T-helper 9 cell (primary cell): ENCODE data around the gene GALNT5.
"Not testable (repeated sequence)": the region's sequence is repeated elsewhere in the genome, so short reads cannot be mapped to it uniquely, and the experiment has no call there.

Experiments used
- DNase-seq: peaks from one replicate; pipeline ENCODE4 v3.0.0-alpha.2; 2020

The GALNT5 gene

DNA sequence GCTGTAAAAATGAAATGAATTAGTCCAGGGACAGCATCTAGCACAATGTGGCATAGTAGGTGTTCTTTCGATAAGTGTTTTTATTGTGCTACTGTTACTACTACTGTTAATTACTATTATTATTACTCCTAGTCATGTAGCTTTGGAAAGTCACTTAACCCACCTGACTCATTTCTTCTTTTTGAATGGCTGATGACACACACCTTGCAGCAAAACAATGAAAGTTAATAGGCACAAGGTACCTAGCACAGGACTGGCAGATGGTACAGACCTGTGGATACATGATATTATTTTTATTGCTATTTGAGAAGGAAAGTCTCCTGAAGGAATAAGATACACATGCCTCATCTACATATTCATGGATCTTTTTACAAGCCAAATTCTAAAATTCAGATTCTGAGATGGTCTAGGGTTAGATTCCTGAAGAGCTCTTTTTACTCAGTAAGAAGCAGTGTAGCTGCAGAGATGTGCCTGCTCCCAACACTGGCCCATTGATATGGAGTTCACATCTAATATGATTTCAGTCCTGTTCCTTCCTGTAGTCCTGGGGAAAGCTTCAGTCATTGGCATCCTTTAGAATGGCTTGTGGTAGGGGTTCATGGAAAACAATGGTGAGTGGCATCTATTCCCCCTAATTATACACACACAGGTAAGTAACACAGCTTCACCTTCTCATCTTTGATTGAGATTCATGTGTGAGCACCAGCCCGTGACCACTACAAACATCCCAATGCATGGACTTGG lies 76.0 kb downstream of the GALNT5 start:
- DNase-seq: no peak

DNA sequence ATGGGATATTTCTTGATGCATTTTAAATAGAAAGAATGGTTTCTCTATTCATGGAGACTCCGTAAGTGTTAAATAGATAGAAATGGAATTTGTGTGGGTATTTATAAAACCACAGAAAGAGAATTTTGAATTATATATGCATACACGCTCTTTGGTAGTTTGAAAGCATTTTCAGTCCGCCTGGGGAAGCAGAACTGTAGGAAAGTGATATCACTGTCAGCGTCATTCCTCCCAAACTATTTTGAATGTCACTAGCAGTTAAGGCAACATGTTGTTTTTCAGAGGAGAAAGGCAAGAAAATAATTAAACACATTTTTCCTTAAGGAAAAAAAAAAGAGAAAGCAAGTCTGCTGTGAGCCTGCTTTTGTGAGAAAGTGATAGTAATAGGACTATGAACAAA lies 76.8 kb downstream of the GALNT5 start:
- no peak for DNase-seq

DNA sequence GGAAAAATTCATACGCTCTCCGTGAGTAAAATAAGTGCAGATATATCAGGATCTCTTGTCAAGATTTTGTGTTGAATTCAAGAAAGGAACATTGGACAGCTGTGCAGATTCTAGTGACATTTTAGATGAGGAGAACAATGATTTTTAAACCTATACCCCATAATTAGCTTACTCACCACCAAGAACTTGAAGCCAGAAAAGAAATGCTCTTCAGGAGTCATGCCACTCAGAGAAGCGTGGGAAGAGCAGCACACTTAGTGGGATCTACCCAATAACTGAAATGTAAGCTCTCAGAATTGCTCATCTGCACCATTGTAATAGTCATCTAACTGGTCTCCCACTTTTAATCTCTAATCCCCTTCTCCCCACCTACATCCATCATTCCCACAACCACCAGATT lies 77.3 kb downstream of the GALNT5 start:
- no peak for DNase-seq

DNA sequence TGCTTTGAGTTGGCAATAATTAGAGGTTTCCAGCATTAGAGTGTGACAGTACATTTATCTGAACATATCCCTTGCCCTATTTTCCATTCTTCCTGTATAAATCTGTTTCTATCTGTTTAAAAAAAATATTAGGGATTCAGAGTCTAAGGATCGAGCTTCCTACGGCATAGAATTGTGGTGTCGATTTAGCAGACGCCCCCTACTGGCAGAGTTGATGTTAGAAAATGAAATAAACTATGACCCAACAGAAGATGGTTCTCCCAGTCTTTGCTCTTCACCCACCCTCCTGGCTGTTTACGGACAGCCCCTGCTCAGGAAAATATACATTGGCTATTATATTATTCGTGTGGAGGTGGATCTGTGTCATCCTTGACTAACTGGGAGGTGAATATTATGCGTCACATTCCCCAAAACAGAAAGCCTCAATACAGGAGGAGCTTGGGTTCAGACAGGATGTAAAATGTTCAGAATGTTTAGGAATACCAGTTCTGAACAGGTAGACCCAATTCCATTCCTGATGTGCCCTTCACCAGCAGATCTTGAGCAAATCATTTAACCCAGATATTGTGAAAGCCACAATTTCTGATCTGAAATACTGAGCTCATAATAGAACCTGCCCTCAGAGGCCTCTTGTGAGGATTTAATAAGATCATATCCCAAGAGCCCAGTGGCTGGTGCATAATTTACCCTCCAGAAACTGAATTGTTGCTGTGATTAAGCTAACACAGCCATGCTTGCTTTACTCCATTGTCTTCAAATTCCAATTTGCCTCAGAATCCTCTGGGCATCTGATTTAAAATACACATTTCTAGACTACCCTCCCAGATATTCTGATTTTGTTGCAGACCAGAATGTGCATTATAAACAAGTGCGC lies 78.9 kb downstream of the GALNT5 start:
- DNase-seq: peak; percentile 43

DNA sequence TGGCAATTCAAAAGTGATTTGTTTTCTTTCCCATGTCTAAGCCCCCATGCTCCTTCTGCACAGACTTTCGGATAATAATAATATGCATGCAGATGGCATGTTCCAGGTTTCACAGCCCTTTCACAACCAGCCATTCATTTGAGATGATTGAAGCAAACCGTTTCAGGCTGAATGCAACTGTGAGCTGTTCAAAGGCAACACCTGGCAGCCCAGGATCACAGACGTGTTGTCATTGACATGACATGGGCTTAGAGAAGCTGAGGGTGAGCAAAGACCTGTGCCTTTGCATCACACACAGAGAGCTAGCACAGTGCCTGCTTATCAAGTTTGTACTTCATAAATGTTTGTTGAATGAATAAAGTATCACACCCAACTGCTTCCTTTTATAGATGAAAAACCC lies 80.5 kb downstream of the GALNT5 start:
- no peak for DNase-seq

DNA sequence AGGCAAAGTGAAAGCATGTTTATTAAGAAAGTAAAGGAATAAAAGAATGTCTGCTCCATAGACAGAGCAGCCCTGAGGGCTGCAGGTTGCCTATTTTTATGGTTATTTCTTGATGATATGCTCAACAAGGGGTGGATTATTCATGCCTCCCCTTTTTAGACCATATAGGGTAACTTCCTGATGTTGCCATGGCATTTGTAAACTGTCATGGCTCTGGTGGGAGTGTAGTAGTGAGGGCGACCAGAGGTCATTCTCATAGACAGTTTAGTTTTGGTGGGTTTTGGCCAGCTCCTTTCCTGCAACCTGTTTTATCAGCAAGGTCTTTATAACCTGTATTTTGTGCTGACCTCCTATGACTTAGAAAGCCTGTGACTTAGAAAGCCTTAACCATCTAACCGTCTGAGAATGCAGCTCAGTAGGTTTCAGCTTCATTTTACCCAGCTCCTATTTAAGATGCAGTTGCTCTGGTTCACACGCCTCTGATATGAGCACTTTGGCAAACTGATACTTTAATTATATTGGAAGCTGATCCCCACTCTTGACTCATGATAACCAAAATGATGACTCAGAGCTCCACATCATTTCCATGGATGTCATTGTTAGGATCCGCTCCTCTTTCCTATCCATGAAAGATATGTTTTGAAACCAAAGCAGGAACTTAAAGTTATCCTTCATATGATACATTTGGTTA lies 82.6 kb downstream of the GALNT5 start:
- DNase-seq: no peak

DNA sequence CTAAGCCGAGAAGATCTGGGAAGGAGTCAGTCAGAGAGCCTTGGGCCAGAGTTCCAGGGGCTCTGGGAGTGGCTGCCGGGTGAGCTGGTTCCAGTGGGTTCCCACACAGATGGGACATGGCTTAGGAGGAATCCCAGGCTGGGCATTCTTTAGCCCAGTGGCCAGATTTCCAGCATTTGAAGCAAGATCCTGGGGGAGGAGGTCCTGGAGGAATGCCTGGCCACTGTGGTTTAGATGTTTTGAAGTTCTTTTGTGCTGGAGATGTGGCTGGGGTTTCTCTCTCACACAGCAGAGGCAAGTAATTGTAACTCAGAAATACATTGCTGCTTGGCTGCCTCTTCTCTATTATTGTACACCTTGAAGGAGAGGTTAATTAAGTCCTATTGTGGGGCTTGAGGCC lies 83.9 kb downstream of the GALNT5 start:
- DNase-seq: not testable (repeated sequence)

DNA sequence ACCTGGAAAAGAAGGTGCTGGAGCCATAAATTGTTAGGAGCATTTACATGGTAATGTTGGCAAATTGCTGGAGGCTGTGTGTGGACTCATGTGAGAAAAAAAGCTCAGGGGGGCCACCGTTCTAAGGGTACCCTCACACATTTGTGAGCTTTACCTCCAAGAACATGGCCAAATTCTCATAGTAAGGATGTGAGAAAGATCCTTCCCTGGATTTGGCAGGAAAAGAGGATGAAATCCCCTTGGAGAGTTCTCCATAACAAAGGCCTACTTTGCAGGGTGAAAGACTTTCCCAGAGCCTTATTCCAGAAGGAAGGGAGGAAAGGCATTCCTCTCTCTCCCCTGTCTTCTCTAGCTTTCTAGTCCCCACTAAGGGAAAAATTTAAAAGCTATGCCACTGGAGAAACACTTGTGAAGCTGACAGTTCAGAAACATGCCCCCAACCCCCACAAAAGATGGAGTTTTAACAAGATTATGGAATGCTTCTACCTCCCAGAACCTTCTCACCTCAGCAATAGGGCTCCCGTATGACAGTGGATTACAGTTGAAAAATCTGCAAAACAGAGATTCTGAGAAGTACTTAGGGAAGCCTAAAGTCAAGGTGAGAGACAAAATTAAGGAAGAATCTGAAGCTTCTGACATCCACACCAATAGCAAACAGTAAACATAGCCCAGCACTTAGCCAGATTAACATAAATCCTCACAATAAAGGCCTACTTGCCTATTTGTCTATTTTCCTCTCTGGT lies 88.3 kb downstream of the GALNT5 start:
- no peak for DNase-seq

DNA sequence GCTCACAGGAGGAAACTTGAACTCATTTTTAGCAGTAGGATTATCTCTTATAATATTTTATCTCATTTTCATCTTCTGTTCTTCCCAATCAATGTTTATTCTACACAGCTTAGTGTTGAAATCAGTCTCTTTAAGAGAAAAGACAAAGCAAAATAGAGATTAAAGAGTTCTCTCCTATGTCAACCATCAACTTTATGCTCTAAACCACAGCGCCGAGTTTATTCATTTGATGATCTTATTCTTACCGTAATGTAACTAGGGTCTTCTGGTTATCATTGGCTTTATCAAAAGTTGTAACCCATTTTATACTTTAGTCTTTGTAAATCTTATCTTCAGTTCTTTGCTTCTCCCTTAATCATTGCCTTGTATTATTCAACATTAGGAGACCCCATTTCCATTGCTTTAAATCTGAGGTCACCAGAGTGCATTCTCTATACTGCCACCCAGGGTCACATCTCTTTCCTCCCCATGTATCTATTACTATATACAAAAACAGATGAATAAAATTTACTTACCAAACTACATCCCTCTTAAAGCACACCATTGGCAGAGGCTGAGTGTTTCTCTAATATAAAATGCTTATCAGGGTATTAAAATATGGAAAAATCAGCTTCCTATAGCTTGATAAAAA lies 90.9 kb downstream of the GALNT5 start:
- DNase-seq: no peak

DNA sequence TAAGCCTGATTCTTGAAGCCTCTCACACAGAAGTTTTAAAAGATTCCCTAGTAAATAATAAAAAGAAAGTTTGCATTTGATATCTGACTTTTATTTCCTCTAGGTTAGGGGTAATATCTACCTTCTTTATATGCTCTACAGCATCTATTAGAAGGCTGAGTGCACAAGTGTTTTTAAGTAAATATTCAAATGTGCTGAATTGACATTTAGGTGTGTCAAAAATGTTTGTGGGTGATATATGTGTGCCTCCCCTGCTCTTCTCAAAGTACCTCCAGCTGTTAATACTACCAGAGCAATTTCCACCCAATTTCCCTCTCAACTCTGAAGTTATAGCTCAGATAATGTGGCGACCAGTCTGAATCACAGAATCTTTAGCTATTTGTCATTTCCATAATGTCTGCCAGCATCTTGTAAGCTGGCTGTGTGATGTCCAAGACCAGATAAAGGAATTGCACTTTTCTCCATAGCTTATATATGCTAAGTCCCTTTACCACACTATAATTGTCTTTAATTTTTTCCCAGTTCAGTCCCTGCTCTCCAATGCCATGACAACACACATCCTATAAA lies 92.5 kb downstream of the GALNT5 start:
- no peak for DNase-seq

DNA sequence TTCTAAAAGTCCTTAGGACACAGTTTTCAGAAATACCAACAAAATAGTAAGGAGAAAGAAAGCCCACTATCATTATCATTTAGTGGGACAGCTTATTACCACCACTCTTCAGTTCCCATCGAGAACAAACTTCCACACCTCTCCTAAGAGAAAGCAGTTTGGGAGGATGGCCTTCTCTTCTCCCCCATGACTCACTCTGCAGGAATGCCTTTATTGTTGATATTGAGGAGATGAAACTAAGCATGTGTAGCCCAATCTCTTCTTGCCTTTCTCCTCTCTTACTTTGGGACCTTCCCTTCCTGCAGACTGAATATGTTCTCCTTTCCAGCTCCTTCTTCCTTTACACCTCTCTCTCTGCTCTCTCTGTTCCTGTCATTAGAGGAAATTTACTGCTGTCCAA lies 98.1 kb downstream of the GALNT5 start:
- DNase-seq: no peak

DNA sequence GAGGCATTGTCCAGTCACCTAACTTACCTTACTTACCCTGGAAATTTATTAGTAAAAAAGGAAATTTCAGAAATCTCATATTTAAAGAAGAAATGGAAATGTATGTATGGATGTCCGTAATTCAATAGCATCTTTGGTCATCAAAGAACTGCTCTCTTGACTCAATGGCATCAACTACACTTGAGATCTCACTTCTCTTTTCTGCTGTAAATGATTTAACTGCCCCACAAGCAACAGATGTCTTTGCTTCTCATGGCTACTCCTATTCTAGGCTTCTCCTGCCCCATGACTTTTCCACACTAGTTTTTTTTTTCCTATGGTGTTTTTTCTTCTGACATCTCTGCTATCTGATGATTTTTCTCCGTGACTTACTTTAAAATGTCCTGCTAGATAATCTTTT lies 102.1 kb downstream of the GALNT5 start:
- no peak for DNase-seq

DNA sequence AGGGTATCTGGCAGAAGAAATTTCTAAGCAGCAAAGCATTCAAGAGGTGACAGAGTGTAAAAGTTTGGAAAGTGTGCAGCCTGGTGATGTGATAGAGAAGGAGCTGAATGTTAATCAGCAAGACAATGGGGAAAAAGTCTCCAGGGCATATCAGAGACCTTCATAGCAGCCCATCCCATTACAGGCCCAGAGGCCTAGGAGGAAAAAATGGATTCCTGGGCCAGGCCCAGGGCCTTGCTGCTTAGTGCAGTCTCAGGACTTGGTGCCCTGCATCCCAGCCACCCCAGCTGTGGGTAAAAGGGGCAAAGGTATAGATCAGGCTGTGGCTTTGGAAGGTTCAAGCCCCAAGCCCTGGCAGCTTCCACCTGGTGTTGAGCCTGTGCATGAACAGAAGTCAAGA lies 104.0 kb downstream of the GALNT5 start:
- DNase-seq: no peak

DNA sequence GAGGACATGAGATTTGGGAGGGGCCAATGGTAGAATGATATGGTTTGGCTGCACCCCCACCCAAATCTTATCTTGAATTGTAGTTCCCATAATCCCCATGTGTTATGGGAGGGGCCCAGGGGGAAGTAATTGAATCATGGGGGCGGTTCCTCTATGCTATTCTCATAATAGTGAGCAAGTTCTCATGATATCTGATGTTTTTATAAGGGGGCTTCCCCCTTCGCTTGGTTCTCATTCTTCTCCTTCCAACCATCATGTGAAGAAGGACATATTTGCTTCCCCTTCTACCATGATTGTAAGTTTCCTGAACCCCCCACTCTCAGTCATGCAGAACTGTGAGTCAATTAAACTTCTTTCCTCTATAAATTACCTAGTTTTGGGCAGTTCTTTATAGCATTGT lies 105.1 kb downstream of the GALNT5 start:
- DNase-seq: no peak

DNA sequence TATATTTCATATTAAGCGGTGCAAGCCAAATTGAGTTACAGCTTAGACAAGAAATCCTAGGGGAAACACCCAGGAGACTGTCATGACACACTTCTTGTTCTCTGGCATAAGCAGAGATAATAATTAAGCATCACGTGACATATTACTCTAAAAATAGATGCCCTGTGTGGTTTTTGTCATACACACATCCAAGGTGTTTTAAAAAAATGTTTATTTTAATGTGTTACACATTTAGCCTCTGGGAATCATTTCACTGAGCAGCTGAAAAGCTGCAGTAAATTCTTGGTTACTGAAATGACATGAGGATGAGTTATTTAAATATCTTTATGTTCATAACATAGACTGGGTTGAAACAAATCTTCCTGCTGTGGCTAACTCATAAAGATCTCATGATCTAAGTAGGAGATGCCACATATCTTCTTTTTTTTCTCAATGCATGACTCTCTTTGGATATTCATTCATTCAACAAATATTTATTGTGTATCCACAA lies 106.2 kb downstream of the GALNT5 start:
- no peak for DNase-seq
